IMR-90 (cell line): Measurements from ENCODE around the gene MSMP. TPM values are rescaled to one million over a fixed set of nuclear protein-coding genes. Genes with fewer than 3 reads are reported as not detected.

Experiments used
- ATAC-seq: fragments of 200-7000 bp; cut with Tn5 transposase; 2 replicates; pipeline ENCODE4 v1.9.1; 2020; ENCODE audit warnings: low read depth, mild to moderate bottlenecking, moderate library complexity
- BruUV-seq: library from RNA; stranded (reverse); fragments of 400-500 nt; replicated peaks from 2 replicates; lab custom pipeline; 2021; lab: Mats Ljungman, UMichigan
- CTCF ChIA-PET: fragments of 300-600 bp; formaldehyde crosslinking; extraction: SDS; loops from one replicate; lab custom pipeline; 2021; ENCODE audit warnings: antibody characterized with exemption; lab: Yijun Ruan, JAX
- POLR2A ChIA-PET: fragments of 300-600 bp; sonication (Branson Sonifier 250); formaldehyde crosslinking; loops from one replicate; lab custom pipeline; 2022; ENCODE audit warnings: antibody characterized with exemption; ENCODE audit not compliant: unreplicated experiment; lab: Charles Lee
- DNase-seq: peaks from one replicate; pipeline ENCODE4 v3.0.0; 2013
- H2AFZ ChIP-seq: replicated peaks from 2 replicates; pipeline ENCODE3; 2013; ENCODE audit warnings: low read length, mild to moderate bottlenecking; ENCODE audit not compliant: poor library complexity
- H2AK5ac ChIP-seq: 2 replicates; pipeline ENCODE4 v1.6.1; 2013; ENCODE audit warnings: low read depth, low read length, inconsistent platforms
- H2AK9ac ChIP-seq: replicated peaks from 2 replicates; pipeline ENCODE3; 2013; ENCODE audit warnings: mild to moderate bottlenecking, low read depth, low read length, moderate library complexity; ENCODE audit not compliant: poor library complexity
- H2BK120ac ChIP-seq: 2 replicates; pipeline ENCODE4 v1.6.1; 2013; ENCODE audit warnings: low read depth, low read length, inconsistent platforms
- H2BK15ac ChIP-seq: 3 replicates; pipeline ENCODE4 v1.6.1; 2013; ENCODE audit warnings: low read depth, low read length, inconsistent platforms
- H2BK20ac ChIP-seq: 2 replicates; pipeline ENCODE4 v1.6.1; 2013; ENCODE audit warnings: low read depth, mild to moderate bottlenecking, inconsistent platforms, low read length, moderate library complexity
- H2BK5ac ChIP-seq: 2 replicates; pipeline ENCODE4 v1.6.1; 2013; ENCODE audit warnings: mild to moderate bottlenecking, low read depth, low read length, inconsistent platforms; ENCODE audit not compliant: poor library complexity, severe bottlenecking
- H3K14ac ChIP-seq: replicated peaks from 2 replicates; pipeline ENCODE4 v1.6.1; 2013; ENCODE audit warnings: low read depth, low read length, inconsistent platforms
- H3K18ac ChIP-seq: 2 replicates; pipeline ENCODE4 v1.6.1; 2013; ENCODE audit warnings: low read depth, low read length, control low read depth
- H3K23ac ChIP-seq: 2 replicates; pipeline ENCODE4 v1.6.1; 2013; ENCODE audit warnings: low read depth, low read length, inconsistent platforms
- H3K27ac ChIP-seq: 2 replicates; pipeline ENCODE4 v1.5.1; 2013; ENCODE audit warnings: mild to moderate bottlenecking, control low read depth, low read length; ENCODE audit not compliant: insufficient read depth
- H3K27me3 ChIP-seq: 2 replicates; pipeline ENCODE4 v1.6.1; 2013; ENCODE audit warnings: low read length; ENCODE audit not compliant: control insufficient read depth, insufficient read depth
- H3K36me3 ChIP-seq: 2 replicates; pipeline ENCODE4 v1.6.1; 2013; ENCODE audit warnings: low read length, mixed read lengths; ENCODE audit not compliant: control insufficient read depth, insufficient read depth
- H3K4ac ChIP-seq: 2 replicates; pipeline ENCODE4 v1.6.1; 2013; ENCODE audit warnings: low read depth, low read length, inconsistent platforms
- H3K4me1 ChIP-seq: 2 replicates; pipeline ENCODE4 v1.6.1; 2013; ENCODE audit warnings: low read length, mixed read lengths; ENCODE audit not compliant: control insufficient read depth, insufficient read depth
- H3K4me2 ChIP-seq: 2 replicates; pipeline ENCODE4 v1.6.1; 2013; ENCODE audit warnings: low read depth, mild to moderate bottlenecking, control low read depth, low read length, moderate library complexity
- H3K4me3 ChIP-seq: 2 replicates; pipeline ENCODE4 v1.5.1; 2013; ENCODE audit warnings: low read depth, mild to moderate bottlenecking, control low read depth, low read length, moderate library complexity; ENCODE audit not compliant: insufficient read depth
- H3K56ac ChIP-seq: 2 replicates; pipeline ENCODE4 v1.6.1; 2013; ENCODE audit warnings: low read length, inconsistent platforms; ENCODE audit not compliant: insufficient read depth; ENCODE audit errors: extremely low read depth
- H3K79me1 ChIP-seq, 2 experiments: 2 replicates each; pipeline ENCODE4 v1.6.1; 2013; ENCODE audit warnings: low read length in 2 of 2, inconsistent platforms in 1 of 2, low read depth in 1 of 2
- H3K9ac ChIP-seq: 2 replicates; pipeline ENCODE4 v1.6.1; 2013; ENCODE audit warnings: low read depth, low read length, control low read depth
- H3K9me1 ChIP-seq: 2 replicates; pipeline ENCODE4 v1.6.1; 2013; ENCODE audit warnings: low read length, inconsistent platforms; ENCODE audit not compliant: insufficient read depth
- H3K9me3 ChIP-seq: 2 replicates; pipeline ENCODE4 v1.6.1; 2013; ENCODE audit warnings: low read length; ENCODE audit not compliant: control insufficient read depth, insufficient read depth
- H4K20me1 ChIP-seq: 2 replicates; pipeline ENCODE4 v1.6.1; 2013; ENCODE audit warnings: low read length, inconsistent platforms; ENCODE audit not compliant: insufficient read depth
- H4K5ac ChIP-seq: 2 replicates; pipeline ENCODE4 v1.6.1; 2013; ENCODE audit warnings: mild to moderate bottlenecking, low read depth, low read length, control low read depth
- H4K8ac ChIP-seq, 2 experiments: 2 replicates each; pipeline ENCODE4 v1.6.1; 2013; ENCODE audit warnings: low read depth in 2 of 2, low read length in 2 of 2, control low read depth in 1 of 2, inconsistent platforms in 1 of 2
- H4K91ac ChIP-seq: 2 replicates; pipeline ENCODE4 v1.6.1; 2013; ENCODE audit warnings: low read depth, low read length, inconsistent platforms; ENCODE audit not compliant: insufficient read depth
- BHLHE40 ChIP-seq: fragments of 150-350 bp; IDR thresholded peaks from 2 replicates; pipeline ENCODE4 v1.6.1; 2016; ENCODE audit warnings: mild to moderate bottlenecking, low read depth, low read length
- CHD1 ChIP-seq: IDR thresholded peaks from 2 replicates; pipeline ENCODE4 v1.6.1; 2012; ENCODE audit warnings: low read depth, low read length, improper control_type of control experiment
- FOS ChIP-seq: fragments of 150-350 bp; IDR thresholded peaks from 2 replicates; pipeline ENCODE4 v1.6.1; 2016; ENCODE audit warnings: low read depth, low read length
- MAZ ChIP-seq: IDR thresholded peaks from 2 replicates; pipeline ENCODE4 v1.6.1; 2012; ENCODE audit warnings: low read depth, mild to moderate bottlenecking, low read length, improper control_type of control experiment, moderate library complexity, borderline replicate concordance
- MXI1 ChIP-seq: IDR thresholded peaks from 2 replicates; pipeline ENCODE4 v1.6.1; 2012; ENCODE audit warnings: low read depth, mild to moderate bottlenecking, low read length, moderate library complexity, borderline replicate concordance
- NFE2L2 ChIP-seq: fragments of 150-350 bp; IDR thresholded peaks from 2 replicates; pipeline ENCODE4 v1.6.1; 2016; ENCODE audit warnings: low read depth, mild to moderate bottlenecking, low read length
- RCOR1 ChIP-seq: IDR thresholded peaks from 2 replicates; pipeline ENCODE4 v1.6.1; 2012; ENCODE audit warnings: mild to moderate bottlenecking, low read length, improper control_type of control experiment; ENCODE audit not compliant: insufficient replicate concordance
- RFX5 ChIP-seq: IDR thresholded peaks from 2 replicates; pipeline ENCODE4 v1.8.0; 2012; ENCODE audit warnings: low read depth, mild to moderate bottlenecking, low read length, moderate library complexity
- SMC3 ChIP-seq: fragments of 150-350 bp; IDR thresholded peaks from 2 replicates; pipeline ENCODE4 v1.6.1; 2016; ENCODE audit warnings: low read depth, mild to moderate bottlenecking, antibody characterized with exemption, low read length, moderate library complexity
- whole genome bisulfite sequencing, 2 experiments: methylation state at CpG; one replicate each; pipeline versions ENCODE4 v1.1.5 to v1.1.7; 2013; ENCODE audit warnings: missing lambda C conversion rate in 2 of 2; ENCODE audit not compliant: insufficient read length in 1 of 2; ENCODE audit errors: extremely low coverage in 2 of 2; 5-methylcytosine and 5-hydroxymethylcytosine counted together
- dilution Hi-C: fragments of 300-500 bp; cut with HindIII; formaldehyde crosslinking; loops from one replicate; pipeline ENCODE4 v1.14.3; 2018; ENCODE audit warnings: low sequenced_read_pairs; ENCODE audit not compliant: unreplicated experiment
- in situ Hi-C: fragments of 300-500 bp; cut with MboI; formaldehyde crosslinking; loops from 3 replicates; pipeline ENCODE4 v1.14.3; 2019; ENCODE audit warnings: low sequenced_read_pairs, inconsistent platforms, mixed read lengths
- intact Hi-C: fragments of 100-400 bp; cut with micrococcal nuclease; formaldehyde crosslinking; loops from 2 replicates; pipeline ENCODE4 v1.10.0; 2022
- polyA plus RNA-seq, 3 experiments: library from polyadenylated mRNA; depleted of rRNA; stranded (reverse); fragments of >200 nt; gene quantifications; 2 replicates each; pipeline ENCODE4 v1.2.3, GENCODE V29; 2012; ENCODE audit warnings: low replicate concordance in 1 of 3
- total RNA-seq: library from RNA; depleted of rRNA; stranded (reverse); fragments of >200 nt; gene quantifications from 2 replicates; pipeline ENCODE4 v1.2.3, GENCODE V29; 2012
- TF ChIP-seq, protein P1 (sequence below): fragments of 150-350 bp; IDR thresholded peaks from 2 replicates; pipeline ENCODE4 v1.6.1; 2016; ENCODE audit warnings: low read depth, mild to moderate bottlenecking, low read length, moderate library complexity, borderline replicate concordance

MSMP gene
- total and polyA plus RNA-seq, 2 of the 4 experiments (the other 2 are of a cell fraction), result not detected

DNA sequence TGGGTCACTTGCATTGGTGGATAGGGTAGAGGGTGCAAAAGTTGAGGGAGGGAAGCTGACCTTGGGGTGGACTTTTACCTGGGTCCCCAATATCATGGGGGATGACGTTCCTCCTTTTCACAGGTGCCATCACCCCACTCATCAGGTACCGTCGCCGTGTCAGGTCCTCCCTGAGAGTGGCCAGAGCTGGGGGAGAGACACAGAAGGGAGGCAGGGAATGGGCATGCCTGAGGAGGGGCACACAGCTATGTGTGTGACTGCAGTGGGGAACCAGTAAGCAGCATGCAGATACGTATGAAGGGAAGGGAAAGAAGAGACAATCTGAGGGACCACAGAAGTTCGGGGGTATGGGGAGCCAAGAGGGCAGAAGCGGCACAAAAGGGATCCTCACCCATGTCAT is 15.2 kb downstream of the MSMP start:
- ChIA-PET CTCF (no interaction called here), POLR2A (no interaction called here)
- H4K91ac ChIP-seq, result no peak overlapping the region
- DNase-seq (no peak), ATAC-seq (no peak)
- H2BK120ac ChIP-seq, result no peak overlapping the region
- WGBS, 2 experiments, result 100% methylated on average over 1 of the region's 7 CpGs; no CpG with 5 or more reads in 1 of the 2 experiments
- no peaks in the 10 kb centered on the region for H3K4me1 ChIP-seq
- BruUV-seq, result no TSS peak
- no peak overlapping the region for H3K14ac ChIP-seq
- H3K4me3 ChIP-seq, result no peak overlapping the region
- peaks cover 24% of the 10 kb centered on the region for H4K20me1 ChIP-seq
- TF ChIP-seq NFE2L2, result no peak
- TF ChIP-seq, protein P1, sequence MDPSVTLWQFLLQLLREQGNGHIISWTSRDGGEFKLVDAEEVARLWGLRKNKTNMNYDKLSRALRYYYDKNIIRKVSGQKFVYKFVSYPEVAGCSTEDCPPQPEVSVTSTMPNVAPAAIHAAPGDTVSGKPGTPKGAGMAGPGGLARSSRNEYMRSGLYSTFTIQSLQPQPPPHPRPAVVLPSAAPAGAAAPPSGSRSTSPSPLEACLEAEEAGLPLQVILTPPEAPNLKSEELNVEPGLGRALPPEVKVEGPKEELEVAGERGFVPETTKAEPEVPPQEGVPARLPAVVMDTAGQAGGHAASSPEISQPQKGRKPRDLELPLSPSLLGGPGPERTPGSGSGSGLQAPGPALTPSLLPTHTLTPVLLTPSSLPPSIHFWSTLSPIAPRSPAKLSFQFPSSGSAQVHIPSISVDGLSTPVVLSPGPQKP, result no peak
- TF ChIP-seq MAZ, result no peak
- no peak for TF ChIP-seq CHD1
- TF ChIP-seq FOS, result no peak
- TF ChIP-seq RFX5, result no peak
- no peak for TF ChIP-seq SMC3
- TF ChIP-seq BHLHE40, result no peak
- TF ChIP-seq MXI1, result no peak
- TF ChIP-seq RCOR1, result no peak
- H4K8ac ChIP-seq, result no peak overlapping the region
- no peaks in the 10 kb centered on the region for H3K27me3 ChIP-seq
- H2BK20ac ChIP-seq, result no peak overlapping the region
- H2AFZ ChIP-seq, result no peak overlapping the region
- no peak overlapping the region for H2BK5ac ChIP-seq
- no peak overlapping the region for H3K27ac ChIP-seq
- no peak overlapping the region for H2BK15ac ChIP-seq
- no peak overlapping the region for H3K9ac ChIP-seq
- in situ Hi-C loops (no loop called here), intact Hi-C loops (no loop called here), dilution Hi-C loops (no loop called here)
- no peak overlapping the region for H3K56ac ChIP-seq
- H3K18ac ChIP-seq, result no peak overlapping the region
- no peak overlapping the region for H2AK9ac ChIP-seq
- no peak overlapping the region for H2AK5ac ChIP-seq
- no peak overlapping the region for H3K4me2 ChIP-seq
- H4K5ac ChIP-seq, result no peak overlapping the region
- H3K23ac ChIP-seq, result no peak overlapping the region
- H3K9me1 ChIP-seq, result peaks cover 3% of the 10 kb centered on the region; the same call in 1 of the 2 replicates
- peaks cover 22 to 89% of the 10 kb centered on the region in 2 experiments for H3K79me1 ChIP-seq
- peaks cover 74% of the 10 kb centered on the region for H3K36me3 ChIP-seq
- H3K4ac ChIP-seq, result no peak overlapping the region
- no peaks in the 10 kb centered on the region for H3K9me3 ChIP-seq
